ENCODE data around the gene SKIDA1.

DNA sequence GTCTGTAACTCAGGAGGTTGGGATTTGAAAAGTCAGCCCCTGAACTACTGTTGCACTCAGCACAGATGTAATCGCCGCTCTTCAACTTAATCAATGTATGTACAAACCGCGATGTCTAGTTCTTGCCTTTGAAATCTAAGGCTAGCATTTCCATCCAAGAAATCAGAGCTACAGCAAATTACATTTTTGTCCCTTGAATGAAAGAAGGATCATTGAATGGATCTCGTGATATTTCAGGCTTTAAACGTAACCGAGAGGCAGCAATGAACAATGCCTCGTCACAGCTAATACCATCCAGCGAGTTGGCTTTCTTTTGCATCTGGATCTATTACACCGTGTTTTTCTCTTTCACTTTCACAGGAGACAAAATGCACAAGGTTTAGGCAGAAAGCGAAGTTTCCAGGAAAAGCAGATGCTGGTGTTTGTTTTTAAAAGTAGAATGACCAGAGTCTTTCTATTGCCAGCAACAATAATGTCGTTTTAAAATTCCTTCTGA is 5.5 kb downstream of the SKIDA1 start:
- TF ChIP-seq POLR2AphosphoS5 (IDR thresholded peaks at IDR 0.05), result peak in 1 of 3 donors; percentile 64
- TF ChIP-seq, protein P1, sequence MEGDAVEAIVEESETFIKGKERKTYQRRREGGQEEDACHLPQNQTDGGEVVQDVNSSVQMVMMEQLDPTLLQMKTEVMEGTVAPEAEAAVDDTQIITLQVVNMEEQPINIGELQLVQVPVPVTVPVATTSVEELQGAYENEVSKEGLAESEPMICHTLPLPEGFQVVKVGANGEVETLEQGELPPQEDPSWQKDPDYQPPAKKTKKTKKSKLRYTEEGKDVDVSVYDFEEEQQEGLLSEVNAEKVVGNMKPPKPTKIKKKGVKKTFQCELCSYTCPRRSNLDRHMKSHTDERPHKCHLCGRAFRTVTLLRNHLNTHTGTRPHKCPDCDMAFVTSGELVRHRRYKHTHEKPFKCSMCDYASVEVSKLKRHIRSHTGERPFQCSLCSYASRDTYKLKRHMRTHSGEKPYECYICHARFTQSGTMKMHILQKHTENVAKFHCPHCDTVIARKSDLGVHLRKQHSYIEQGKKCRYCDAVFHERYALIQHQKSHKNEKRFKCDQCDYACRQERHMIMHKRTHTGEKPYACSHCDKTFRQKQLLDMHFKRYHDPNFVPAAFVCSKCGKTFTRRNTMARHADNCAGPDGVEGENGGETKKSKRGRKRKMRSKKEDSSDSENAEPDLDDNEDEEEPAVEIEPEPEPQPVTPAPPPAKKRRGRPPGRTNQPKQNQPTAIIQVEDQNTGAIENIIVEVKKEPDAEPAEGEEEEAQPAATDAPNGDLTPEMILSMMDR (IDR thresholded peaks at IDR 0.05), result no peak
- TF ChIP-seq POLR2A (IDR thresholded peaks at IDR 0.05), result no peak
